ENCODE results near the gene AQP3. TPM values are rescaled to one million over a fixed set of nuclear protein-coding genes. Genes with fewer than 3 reads are reported as not detected.

The AQP3 gene
- total and polyA plus RNA-seq, 2 of the 13 experiments (the other 11 are each of a cell fraction or from before 2014, with no cell fraction given), result 1.4 to 5.5 TPM

- TF ChIP-seq CREB3 (CRISPR knock-in tag; IDR thresholded peaks at IDR 0.05), result no peak
- TF ChIP-seq REPIN1 (CRISPR knock-in tag; IDR thresholded peaks at IDR 0.05; ENCODE audit: borderline replicate concordance, low read depth), result peak; percentile 96
- TF ChIP-seq TBX2 (CRISPR knock-in tag; IDR thresholded peaks at IDR 0.05; ENCODE audit: borderline replicate concordance), result peak; percentile 100
- TF ChIP-seq CENPT (CRISPR knock-in tag; IDR thresholded peaks at IDR 0.05; ENCODE audit: low read depth), result peak; percentile 77; the same call in 1 of the 2 replicates
- TF ChIP-seq ETV6 (CRISPR knock-in tag; conservative IDR thresholded peaks at IDR 0.05), result 0 out of 2 replicates have a peak, but pooled peaks have one; percentile 58
- no peak for TF ChIP-seq ZZZ3 (CRISPR knock-in tag; IDR thresholded peaks at IDR 0.05; ENCODE audit: borderline replicate concordance)
- peak; percentile 99 for TF ChIP-seq TARDBP (CRISPR knock-in tag; IDR thresholded peaks at IDR 0.05)
- peak; percentile 98 for TF ChIP-seq IKZF5 (CRISPR knock-in tag; IDR thresholded peaks at IDR 0.05)
- peak; percentile 95; the same call in 1 of the 2 replicates for TF ChIP-seq ZNF747 (CRISPR knock-in tag; IDR thresholded peaks at IDR 0.05; ENCODE audit: borderline replicate concordance)
- peak; percentile 76 for TF ChIP-seq MXD4 (CRISPR knock-in tag; IDR thresholded peaks at IDR 0.05)
- peak; percentile 87; the same call in 1 of the 2 replicates for TF ChIP-seq TGIF2 (CRISPR knock-in tag; IDR thresholded peaks at IDR 0.05)
- TF ChIP-seq SOX5 (CRISPR knock-in tag; IDR thresholded peaks at IDR 0.05; ENCODE audit: borderline replicate concordance), result peak; percentile 100
- peak; percentile 89; the same call in 1 of the 2 replicates for TF ChIP-seq JDP2 (CRISPR knock-in tag; IDR thresholded peaks at IDR 0.05; ENCODE audit: borderline replicate concordance)
- TF ChIP-seq NFKB2 (CRISPR knock-in tag; IDR thresholded peaks at IDR 0.05; ENCODE audit: borderline replicate concordance), result peak; percentile 82; the same call in 1 of the 2 replicates
- TF ChIP-seq ZNF530 (CRISPR knock-in tag; IDR thresholded peaks at IDR 0.05; ENCODE audit: low read depth), result no peak
- no peak for TF ChIP-seq GMEB2 (CRISPR knock-in tag; IDR thresholded peaks at IDR 0.05; ENCODE audit: low read depth)
- TF ChIP-seq THYN1 (CRISPR knock-in tag; IDR thresholded peaks at IDR 0.05; ENCODE audit: borderline replicate concordance, low read depth), result no peak
- TF ChIP-seq ZNF33B (CRISPR knock-in tag; IDR thresholded peaks at IDR 0.05), result peak; percentile 87; the same call in 1 of the 2 replicates
- peak; percentile 90 for TF ChIP-seq ZNF746 (CRISPR knock-in tag; IDR thresholded peaks at IDR 0.05)
- TF ChIP-seq FLYWCH1 (CRISPR knock-in tag; IDR thresholded peaks at IDR 0.05), result no peak
- peak; percentile 94 for TF ChIP-seq ZNF614 (CRISPR knock-in tag; IDR thresholded peaks at IDR 0.05; ENCODE audit: borderline replicate concordance)
- TF ChIP-seq RBM39 (IDR thresholded peaks at IDR 0.05; ENCODE audit: low read depth, low read length, poor library complexity, severe bottlenecking), result peak; percentile 62
- peak; percentile 94 for TF ChIP-seq ZNF430 (CRISPR knock-in tag; IDR thresholded peaks at IDR 0.05)
- TF ChIP-seq YY1 (IDR thresholded peaks at IDR 0.05; ENCODE audit: insufficient read depth, insufficient replicate concordance, low read depth, low read length), result no peak
- TF ChIP-seq ZNF629 (CRISPR knock-in tag; conservative IDR thresholded peaks at IDR 0.05), result 0 out of 2 replicates have a peak, but pooled peaks have one; percentile 52
- TF ChIP-seq ZNF432 (CRISPR knock-in tag; IDR thresholded peaks at IDR 0.05; ENCODE audit: borderline replicate concordance), result no peak
- peak; percentile 92 for TF ChIP-seq HOXA9 (CRISPR knock-in tag; IDR thresholded peaks at IDR 0.05; ENCODE audit: borderline replicate concordance)
- TF ChIP-seq ZNF878 (CRISPR knock-in tag; IDR thresholded peaks at IDR 0.05), result peak; percentile 97
These were observed 31.8 kb downstream of the AQP3 start (continued) for GRCh38 chr9:33415501-33416038.

Measured in HepG2 (cell line).